HG03432 (cell line): Measurements from ENCODE around the gene TRAPPC11.

ENCODE experiments used
- ATAC-seq: cut with Tn5 transposase; IDR thresholded peaks from one replicate; pipeline ENCODE4 v1.9.1; 2021; ENCODE audit warnings: mild to moderate bottlenecking, moderate library complexity; ENCODE audit not compliant: unreplicated experiment

TRAPPC11 gene

DNA sequence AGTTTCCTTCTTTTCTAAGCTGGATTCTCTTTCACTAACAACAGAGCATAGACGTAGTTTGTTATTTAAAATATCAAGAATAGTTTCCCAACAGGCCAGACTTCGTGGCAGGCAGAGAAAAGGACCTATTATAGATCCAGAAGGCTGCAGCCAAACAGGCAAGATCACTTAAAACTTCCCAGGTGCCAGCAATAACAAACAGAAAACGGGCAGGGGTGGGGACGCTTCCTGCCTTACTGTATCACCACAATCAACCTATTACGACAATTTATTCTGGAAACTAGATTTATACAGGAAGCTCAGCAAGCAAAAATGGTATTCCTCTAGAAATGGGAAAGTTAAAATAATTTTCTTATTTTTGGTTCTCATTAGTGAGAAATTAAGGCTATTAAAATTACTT is 22.2 kb upstream of the TRAPPC11 start:
- ATAC-seq, result no peak

DNA sequence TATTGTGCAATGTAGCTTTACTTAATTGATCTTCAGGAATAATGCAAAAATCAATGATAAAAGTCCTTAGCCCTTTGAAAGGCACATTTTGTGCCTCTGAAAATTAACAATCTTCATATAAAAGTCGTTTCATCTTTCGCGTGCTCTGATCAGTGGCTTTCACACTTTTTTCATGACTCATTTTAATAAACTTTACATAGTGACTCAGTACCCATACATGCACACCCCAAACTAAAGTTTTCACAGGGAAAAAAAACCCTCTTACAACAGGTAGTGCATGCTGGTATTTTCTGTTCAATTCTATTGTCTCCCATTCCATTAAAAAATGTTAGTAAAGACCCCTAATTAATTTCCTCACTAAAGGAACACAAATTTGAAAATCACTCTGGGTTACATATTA is 21.6 kb upstream of the TRAPPC11 start:
- no peak for ATAC-seq

DNA sequence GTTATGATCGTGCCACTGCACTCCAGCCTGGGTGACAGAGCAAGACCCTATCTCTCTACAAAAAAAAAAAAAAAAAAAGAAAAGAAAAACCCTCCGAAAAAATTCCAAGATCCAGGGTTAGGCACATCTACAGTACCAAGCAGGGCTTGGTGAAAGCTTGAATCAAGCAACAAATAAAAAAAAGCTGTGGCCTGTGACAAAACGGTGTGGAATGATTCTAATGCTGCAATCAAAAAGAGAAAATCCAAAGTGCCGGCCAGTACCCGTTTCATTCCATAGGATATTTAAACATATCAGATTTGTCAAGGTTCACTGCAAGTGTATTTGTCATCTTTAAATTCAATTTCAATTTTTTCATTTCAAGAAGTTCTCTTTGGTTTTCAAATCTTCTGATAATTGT is 20.7 kb upstream of the TRAPPC11 start:
- ATAC-seq, result no peak

DNA sequence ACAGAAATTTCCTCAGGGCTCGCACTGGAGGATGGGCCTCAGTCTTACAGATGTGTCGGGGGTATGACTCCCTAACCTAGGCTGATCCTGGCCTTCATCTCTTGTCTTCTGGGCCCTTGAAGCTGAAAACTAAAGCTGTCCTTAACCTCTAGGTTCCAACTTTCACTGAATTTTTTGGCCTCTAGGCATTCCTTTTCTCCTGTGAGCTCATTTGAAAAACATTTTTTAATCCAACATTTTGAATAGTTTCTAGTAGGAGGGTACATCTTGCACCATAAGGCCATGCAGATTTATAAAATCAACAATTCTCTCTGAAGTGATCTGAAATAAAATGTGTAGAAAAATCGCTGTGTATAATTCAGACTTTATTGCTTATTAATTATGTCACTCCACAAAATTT is 19.8 kb upstream of the TRAPPC11 start:
- ATAC-seq, result no peak

DNA sequence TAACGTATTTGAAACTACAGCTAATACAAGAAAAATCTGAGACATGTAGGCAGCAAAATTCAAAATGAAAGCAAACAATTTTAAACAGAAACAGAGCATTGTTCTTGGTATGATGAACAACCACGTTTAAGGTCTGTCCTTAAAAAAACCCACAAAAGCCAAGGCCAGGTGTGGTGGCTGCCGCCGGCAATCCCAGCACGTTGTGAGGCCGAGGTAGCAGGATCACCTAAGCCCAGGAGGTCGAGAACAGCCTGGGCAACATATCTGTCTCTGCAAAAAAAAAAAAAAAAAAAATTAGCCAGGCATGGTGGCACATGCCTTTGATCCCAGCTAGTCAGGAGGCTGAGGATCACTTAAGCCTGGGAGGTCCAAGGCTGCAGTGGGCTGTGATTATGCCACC is 13.8 kb upstream of the TRAPPC11 start:
- no peak for ATAC-seq

DNA sequence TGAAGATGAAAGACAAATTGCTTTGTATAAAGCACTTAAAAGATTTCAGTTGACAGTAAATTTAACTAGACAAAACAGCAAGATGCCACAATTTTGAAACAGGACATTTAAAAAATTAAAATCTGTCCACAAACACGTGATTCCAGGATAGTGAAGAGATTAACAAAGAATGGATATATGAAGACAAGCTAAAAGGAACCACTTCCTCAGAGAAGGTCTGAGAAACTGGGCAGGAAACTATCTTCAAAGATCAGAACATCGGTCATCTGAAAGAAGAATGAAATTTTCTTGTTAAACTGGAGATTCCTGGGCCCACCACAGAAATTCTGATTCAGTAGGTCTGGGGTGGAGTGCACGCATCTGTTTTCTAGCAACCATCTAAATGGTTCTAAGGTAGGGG is 1.5 kb upstream of the TRAPPC11 start:
- ATAC-seq, result no peak

DNA sequence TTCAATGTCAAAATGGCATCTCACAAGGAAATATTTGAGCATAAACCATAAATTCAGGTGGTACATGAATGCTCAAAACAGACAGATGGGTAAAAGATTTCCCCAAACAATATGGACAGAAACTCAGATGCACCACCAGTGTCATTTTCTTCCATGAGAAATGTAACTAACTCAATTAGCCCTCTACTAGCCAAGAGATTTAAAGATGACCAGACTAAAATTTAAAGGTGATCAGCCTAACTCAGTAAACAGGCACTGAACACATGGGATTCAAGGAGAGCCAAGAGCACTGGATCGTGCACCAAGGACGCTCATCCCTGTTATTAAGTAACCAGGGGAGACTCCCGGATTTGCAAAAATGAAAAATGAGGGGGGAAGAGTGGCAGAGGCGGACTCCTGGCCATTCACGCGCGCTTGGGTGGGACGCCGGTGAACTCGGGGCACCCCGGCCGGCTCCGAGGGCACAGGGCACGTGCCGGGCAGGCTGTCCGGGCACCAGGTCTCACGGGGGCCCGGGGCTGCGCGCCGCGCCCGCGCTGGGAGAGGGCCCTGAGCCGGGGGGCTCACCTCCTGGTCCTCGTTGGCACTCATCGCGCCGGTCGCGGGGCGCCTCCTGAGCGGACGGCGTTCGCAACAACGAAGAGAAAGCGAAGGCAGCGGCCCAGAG is 598 bp upstream of the TRAPPC11 start:
- ATAC-seq, result peak; percentile 36

DNA sequence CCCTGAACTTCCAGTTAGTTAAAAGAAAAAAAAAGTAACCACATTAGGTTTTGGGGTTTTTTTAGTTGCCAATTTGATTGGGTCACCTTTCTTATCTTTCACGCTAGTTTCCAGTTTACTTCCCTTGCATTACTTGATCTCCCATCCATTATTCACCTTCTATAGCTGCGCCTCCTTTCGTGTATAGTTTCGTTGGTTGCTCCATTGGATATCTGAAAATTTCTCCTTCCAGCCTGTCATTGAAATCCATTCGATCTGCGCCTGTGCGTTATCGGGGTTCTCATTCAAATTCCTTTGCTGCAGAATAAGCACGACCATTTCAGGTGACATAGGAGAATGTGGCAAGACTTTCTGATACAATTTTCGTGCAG is 764 bp downstream of the TRAPPC11 start:
- ATAC-seq, result no peak

DNA sequence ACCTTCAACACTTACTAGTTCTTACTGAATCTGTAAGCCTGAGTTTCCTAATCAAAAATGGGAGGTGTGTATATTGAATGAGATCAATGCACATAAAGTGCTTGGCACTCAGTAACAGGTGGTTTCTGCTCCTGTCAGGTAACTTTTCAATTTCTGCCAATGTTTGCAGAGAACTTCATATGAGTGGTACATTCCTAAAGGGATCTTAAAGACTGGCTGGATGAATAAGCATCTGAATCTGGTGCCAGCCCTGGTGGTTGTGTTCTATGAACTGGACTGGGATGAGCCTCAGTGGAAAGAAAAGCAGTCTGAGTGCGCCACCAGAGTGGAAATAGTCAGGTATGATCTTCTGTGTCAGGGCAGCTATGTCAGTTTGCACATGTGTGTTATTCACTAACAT is 7.0 kb downstream of the TRAPPC11 start:
- no peak for ATAC-seq

DNA sequence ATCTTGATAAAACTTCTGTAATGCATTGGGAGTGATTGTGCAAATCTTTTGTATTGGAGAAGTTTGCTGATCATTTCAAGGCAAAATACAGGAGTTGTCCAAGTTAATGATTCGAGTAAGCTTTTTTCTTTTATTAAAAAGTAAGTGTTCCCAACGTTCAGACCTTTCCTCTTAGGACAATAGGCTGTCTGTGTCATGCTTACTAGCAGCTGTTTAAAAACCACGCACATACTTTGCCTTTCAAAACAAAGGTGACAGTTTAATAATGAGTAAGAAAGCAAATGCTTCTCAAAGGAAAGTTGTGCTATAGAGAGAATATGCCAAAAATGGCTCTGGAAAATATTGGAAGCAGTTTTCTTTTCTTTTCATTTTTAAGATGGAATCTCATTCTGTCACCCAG is 11.2 kb downstream of the TRAPPC11 start:
- no peak for ATAC-seq

DNA sequence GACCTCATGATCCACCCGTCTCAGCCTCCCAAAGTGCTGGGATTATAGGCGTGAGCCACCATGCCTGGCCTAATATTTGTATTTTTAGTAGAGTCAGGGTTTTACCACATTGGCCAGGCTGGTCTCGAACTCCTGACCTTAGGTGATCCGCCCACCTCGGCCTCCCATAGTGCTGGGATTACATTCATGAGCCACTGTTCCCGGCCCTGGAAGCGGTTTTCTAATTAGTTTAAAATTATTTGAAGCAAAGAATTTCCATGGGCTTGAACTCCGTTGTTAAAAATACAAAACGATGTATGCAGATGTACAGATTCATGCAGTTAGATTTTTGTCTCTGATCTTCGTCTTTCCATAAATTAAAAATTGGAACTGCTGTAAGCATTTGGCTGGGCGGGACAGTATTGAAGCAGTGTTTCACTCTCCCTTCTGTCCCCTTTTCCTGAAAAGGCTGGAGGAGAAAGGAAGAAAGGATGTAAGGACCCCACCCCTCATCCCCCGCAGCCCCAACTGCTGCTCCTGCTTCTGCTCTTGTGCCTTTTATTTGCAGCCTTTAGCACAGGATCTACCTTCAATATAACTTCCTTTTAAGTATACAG is 12.0 kb downstream of the TRAPPC11 start:
- ATAC-seq, result no peak

DNA sequence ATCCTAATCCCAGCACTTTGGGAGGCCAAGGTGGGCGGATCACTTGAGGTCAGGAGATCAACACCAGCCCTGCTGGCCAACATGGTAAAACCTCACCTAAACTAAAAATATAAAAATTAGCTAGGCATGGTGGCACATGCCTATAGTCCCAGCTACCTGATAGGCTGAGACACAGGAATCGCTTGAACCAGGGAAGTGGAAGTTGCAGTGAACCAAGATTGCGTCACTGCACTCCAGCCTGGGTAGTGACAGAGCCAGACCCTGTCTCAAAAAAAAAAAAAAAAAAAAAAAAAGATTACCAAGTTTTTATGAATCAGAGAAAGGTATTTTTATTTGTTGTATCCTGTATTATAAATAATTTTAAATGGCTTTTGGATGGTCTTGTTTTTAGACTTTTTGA is 15.1 kb downstream of the TRAPPC11 start:
- ATAC-seq, result no peak

DNA sequence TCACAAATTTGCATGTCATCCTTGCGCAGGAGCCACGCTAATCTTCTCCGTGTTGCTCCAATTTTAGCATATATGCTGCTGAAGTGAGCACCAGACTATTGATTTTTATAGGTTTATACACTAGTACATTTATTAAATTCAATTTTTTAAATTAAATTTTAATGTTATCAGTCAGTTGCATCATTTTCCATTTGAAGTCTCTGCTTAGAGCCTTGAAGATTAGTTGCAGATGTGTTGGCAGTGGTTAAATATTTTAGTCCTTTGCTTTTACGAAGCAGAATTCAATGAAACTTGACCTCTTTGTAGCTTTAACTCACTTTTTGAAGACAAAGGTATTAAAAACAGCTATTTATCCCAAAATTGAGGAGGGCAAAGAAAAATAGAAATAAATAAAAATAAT is 16.5 kb downstream of the TRAPPC11 start:
- ATAC-seq, result no peak

DNA sequence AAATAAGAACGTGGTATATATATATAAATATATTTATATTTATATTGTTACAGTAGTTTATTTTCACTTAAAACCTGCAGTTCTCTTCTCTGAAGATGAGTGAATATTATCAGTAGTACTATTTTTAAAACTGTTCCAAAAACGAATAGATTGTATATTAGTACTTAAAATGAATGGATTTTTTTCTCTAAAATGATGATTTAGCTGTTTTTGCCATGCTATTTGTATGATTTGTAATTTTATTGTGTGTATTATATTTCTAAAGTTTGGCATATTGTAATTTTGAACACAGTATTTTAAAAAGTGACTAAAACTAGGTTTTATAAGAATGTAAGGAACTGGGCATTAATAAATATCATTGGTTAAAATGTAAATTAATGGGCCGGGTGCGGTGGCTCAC is 22.0 kb downstream of the TRAPPC11 start:
- ATAC-seq, result no peak

DNA sequence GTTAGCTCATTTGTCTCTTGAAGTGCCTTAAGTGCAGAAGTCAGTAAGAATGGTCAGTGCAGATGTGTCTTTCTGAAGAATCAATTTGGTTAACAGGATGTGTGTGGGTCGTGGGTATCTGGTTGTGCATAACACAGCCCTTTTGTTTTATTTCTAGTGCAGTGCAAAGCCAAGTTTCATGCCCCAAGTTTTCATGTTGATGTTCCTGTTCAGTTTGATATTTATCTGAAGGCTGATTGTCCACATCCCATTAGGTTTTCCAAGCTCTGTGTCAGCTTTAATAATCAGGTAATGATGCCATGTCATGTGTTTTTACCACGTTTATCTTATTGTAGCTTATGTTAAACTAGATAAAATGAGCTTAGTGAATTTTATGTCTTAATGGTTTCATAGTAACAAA is 27.4 kb downstream of the TRAPPC11 start:
- ATAC-seq, result no peak

DNA sequence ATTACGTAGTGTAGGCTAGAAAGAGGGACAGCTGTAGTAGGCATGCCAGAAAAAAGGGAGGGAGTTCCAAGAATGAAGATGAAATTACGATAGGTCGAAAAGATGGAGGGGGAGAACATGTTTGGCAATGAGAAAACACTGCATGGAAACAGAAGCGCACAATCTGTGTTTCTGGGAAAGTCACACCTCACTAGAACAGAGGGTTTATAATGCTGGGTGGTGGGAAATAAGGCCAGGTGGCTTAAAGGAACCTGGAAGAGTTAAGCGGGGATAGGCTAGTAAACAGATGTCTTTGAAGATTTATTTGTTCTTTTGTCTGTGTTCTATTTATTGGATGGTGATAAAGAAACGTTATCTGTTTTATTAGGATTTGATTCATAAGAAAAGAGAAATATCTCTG is 29.1 kb downstream of the TRAPPC11 start:
- ATAC-seq, result no peak

DNA sequence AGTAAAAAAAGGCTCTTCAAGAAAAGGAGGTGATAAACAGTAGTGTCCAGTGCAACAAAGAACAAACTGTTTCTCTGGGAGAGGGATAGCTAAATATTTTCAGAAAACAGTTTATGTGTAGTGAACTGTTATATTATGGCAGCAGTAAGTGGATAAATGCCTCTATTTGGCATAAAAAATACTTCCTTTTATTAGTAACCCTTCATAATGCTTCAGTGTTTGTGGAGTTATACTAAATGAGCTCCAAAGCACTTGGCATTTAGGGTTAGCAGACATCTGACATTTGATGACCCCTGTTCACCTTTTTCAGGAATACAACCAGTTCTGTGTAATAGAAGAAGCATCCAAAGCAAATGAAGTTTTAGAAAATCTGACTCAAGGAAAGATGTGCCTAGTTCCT is 31.9 kb downstream of the TRAPPC11 start:
- ATAC-seq, result no peak

DNA sequence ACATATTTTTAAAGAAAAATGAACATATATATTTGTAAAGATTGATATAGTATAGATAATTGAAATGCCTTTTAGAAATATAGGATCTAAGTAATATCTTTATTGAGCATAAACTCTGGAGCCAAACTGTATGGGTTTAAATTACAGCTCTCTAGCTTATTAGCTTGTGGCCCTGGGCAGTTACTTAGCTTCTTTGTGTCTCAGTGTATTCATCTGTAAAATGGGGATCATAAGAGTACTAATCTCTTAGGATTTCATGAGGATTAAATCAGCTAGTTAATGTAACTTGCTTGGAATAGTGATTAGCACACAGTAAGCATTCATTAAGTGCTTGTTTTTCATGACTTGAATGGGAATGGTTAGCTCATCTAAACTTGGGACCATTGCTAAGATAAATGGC is 32.8 kb downstream of the TRAPPC11 start:
- ATAC-seq, result no peak

DNA sequence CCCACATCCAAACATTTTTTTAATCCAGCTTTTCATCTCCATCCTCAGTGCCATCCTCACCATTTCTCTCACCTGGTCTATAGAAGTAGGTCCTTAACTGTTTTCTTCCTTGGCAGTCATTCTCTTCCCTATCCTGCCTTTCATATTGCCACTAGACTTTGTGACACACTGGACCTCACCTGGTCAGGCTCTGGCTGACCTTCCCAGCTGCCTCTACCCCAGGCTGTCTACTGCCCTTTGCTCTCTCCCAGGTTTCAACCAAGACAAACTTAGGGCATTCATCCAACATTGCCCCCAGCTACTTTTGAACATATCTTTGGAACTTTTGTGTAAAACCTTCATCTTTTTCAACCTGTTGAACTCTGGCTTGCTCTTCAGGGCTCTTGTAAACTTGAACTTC is 39.8 kb downstream of the TRAPPC11 start:
- no peak for ATAC-seq

DNA sequence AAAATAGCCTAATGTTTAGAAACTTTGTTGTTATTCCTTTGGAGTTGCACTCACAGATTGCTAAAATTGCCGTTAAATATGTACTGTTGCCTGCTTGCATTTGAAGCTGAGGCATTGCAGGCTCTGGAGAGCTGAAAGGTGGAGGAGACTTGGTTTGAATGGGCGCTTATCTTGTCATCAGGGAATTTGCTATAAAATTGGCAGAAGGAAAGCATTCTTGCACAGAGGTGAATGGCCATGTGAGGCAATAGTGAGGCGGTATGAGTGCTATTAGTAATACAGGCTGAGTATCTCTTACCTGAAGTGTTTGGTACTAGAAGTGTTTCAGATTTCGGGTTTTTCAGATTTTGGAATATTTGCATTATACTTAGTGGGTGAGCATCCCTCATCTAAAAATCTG is 41.3 kb downstream of the TRAPPC11 start:
- no peak for ATAC-seq

DNA sequence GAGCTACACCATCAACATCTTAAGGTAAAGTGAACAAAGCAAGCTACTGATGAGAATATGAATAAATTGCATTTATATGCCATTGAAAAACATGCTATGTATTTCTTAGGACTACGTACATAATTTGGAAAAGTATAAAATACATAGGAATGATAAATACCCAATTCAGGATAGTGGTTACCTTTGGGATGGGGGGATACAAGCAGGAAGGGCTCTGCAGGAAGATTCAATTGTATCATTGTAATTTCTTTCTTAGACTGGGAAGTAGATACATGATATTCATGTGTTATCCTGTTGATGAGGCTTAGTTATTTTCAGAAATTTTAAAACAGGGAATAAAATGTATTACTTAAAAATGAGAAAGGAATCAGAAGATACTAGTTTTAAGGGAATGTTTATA is 43.4 kb downstream of the TRAPPC11 start:
- no peak for ATAC-seq

DNA sequence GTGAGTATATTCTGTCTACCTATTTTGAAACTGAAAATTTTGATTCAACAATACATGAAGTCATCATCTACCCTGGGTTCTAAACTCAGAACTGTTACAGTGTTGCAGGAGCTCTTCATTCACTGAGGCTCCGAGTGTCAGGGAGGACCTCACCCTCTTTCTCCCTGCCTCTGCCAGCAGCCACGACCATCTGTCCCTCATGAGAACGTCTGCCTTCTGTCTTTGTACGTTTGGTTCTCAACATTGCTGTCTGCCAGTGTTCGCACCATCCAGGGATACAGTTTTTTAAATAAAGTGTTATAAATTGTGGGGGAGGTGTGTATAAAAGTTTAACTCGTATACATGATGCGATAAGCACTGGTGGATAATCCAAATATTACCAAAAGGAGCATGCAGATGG is 55.5 kb downstream of the TRAPPC11 start:
- ATAC-seq, result no peak

DNA sequence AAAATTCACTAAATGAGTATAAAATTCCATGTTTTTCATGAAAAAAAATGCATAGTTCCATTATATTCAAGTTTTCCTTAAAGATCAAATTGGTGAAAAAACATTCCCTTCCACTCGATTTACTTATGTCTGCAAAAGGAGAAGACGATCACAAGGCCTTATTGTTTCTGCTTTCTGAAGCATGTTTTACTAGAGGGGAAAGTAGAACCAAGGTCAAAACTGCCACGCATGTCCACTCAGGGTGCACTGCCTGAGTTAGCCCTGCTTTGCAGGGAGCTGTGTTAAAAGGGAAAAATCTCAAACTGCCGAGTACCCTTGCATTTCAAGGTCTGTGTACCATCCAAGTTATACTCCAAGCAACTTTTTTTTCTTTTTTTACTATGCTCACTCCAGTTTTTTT is 57.2 kb downstream of the TRAPPC11 start:
- ATAC-seq, result no peak
